GM23338 (cell line): ENCODE data around the gene LPP. TPM values are rescaled to one million over a fixed set of nuclear protein-coding genes. Genes with fewer than 3 reads are reported as not detected.

Source experiments
- ATAC-seq: fragments of 200-7000 bp; cut with Tn5 transposase; 3 replicates; pipeline ENCODE4 v1.9.1; 2020
- DNase-seq: peaks from one replicate; pipeline ENCODE4 v3.0.0-alpha.2; 2015; ENCODE audit warnings: low spot score
- H2AFZ ChIP-seq: fragments of 200-600 bp; sonication (generic); 2 replicates; pipeline ENCODE4 v1.8.0; 2016; ENCODE audit warnings: antibody characterized with exemption, mild to moderate bottlenecking, moderate library complexity
- H3F3A ChIP-seq: fragments of 200-600 bp; sonication (generic); replicated peaks from 2 replicates; pipeline ENCODE4 v1.8.0; 2017; ENCODE audit warnings: antibody characterized with exemption, mixed run types, low read depth
- H3K27ac ChIP-seq: fragments of 200-600 bp; sonication (generic); 2 replicates; pipeline ENCODE4 v1.6.1; 2016; ENCODE audit warnings: low read depth
- H3K27me3 ChIP-seq: fragments of 200-600 bp; sonication (generic); 2 replicates; pipeline ENCODE4 v1.8.0; 2016; ENCODE audit warnings: mild to moderate bottlenecking, mixed run types, moderate library complexity; ENCODE audit not compliant: insufficient read depth
- H3K36me3 ChIP-seq: fragments of 200-600 bp; sonication (generic); 2 replicates; pipeline ENCODE4 v1.8.0; 2016; ENCODE audit warnings: mild to moderate bottlenecking; ENCODE audit not compliant: insufficient read depth
- H3K4me1 ChIP-seq: fragments of 200-600 bp; sonication (generic); 2 replicates; pipeline ENCODE4 v1.8.0; 2016; ENCODE audit warnings: mild to moderate bottlenecking, moderate library complexity; ENCODE audit not compliant: insufficient read depth
- H3K4me2 ChIP-seq: fragments of 200-600 bp; sonication (generic); 2 replicates; pipeline ENCODE4 v1.7.1; 2017; ENCODE audit warnings: mixed run types
- H3K4me3 ChIP-seq: fragments of 200-600 bp; sonication (generic); 2 replicates; pipeline ENCODE4 v1.6.1; 2016; ENCODE audit warnings: mixed run types
- H3K79me2 ChIP-seq: fragments of 200-600 bp; sonication (generic); replicated peaks from 2 replicates; pipeline ENCODE4 v1.8.0; 2017; ENCODE audit warnings: mild to moderate bottlenecking; ENCODE audit not compliant: insufficient read depth
- H3K9me2 ChIP-seq: fragments of 200-600 bp; sonication (generic); 2 replicates; pipeline ENCODE4 v1.8.0; 2017; ENCODE audit not compliant: insufficient read depth
- H4K20me1 ChIP-seq: fragments of 200-600 bp; sonication (generic); replicated peaks from 2 replicates; pipeline ENCODE4 v1.8.0; 2017; ENCODE audit warnings: mild to moderate bottlenecking; ENCODE audit not compliant: insufficient read depth
- H3K27ac Mint-ChIP-seq: 2 replicates; pipeline ENCODE4 v1.8.0; 2020; ENCODE audit warnings: inconsistent platforms, mild to moderate bottlenecking, moderate library complexity, mixed read lengths
- H3K27me3 Mint-ChIP-seq: 3 replicates; pipeline ENCODE4 v1.8.0; 2022; ENCODE audit warnings: low read depth, mild to moderate bottlenecking, moderate library complexity, mixed read lengths, inconsistent platforms; ENCODE audit not compliant: insufficient read depth, poor library complexity
- H3K36me3 Mint-ChIP-seq: 3 replicates; pipeline ENCODE4 v1.8.0; 2021; ENCODE audit warnings: low read depth, mild to moderate bottlenecking, inconsistent platforms, moderate library complexity, mixed read lengths
- H3K4me1 Mint-ChIP-seq: 3 replicates; pipeline ENCODE4 v1.8.0; 2020; ENCODE audit warnings: mild to moderate bottlenecking, inconsistent platforms, mixed read lengths
- H3K4me3 Mint-ChIP-seq: 3 replicates; pipeline ENCODE4 v1.8.0; 2021; ENCODE audit warnings: moderate library complexity, mild to moderate bottlenecking, inconsistent platforms, mixed read lengths
- H3K9me3 Mint-ChIP-seq: 3 replicates; pipeline ENCODE4 v1.8.0; 2020; ENCODE audit warnings: moderate library complexity, mild to moderate bottlenecking, inconsistent platforms, mixed read lengths
- ETS1 ChIP-seq: IDR thresholded peaks from 2 replicates; pipeline ENCODE4 v1.6.1; 2016; ENCODE audit warnings: antibody characterized with exemption
- EZH2 ChIP-seq: fragments of 200-600 bp; sonication (generic); IDR thresholded peaks from one replicate; pipeline ENCODE4 v1.8.0; 2017; ENCODE audit warnings: antibody characterized with exemption, mild to moderate bottlenecking, low read depth; ENCODE audit not compliant: unreplicated experiment
- EZH2phosphoT487 ChIP-seq: fragments of 200-600 bp; sonication (generic); IDR thresholded peaks from one replicate; pipeline ENCODE4 v1.8.1; 2018; ENCODE audit warnings: antibody characterized with exemption; ENCODE audit not compliant: unreplicated experiment
- JUNB ChIP-seq: IDR thresholded peaks from one replicate; pipeline ENCODE4 v1.6.1; 2016; ENCODE audit warnings: antibody characterized with exemption; ENCODE audit not compliant: unreplicated experiment
- NANOG ChIP-seq: IDR thresholded peaks from 2 replicates; pipeline ENCODE4 v1.6.1; 2016; ENCODE audit warnings: antibody characterized with exemption, borderline replicate concordance
- POLR2AphosphoS5 ChIP-seq: IDR thresholded peaks from 2 replicates; pipeline ENCODE4 v1.6.1; 2016; ENCODE audit warnings: antibody characterized with exemption, low read depth
- ZNF331 ChIP-seq: fragments of 250-450 bp; sonication (Bioruptor Pico); IDR thresholded peaks from 2 replicates; pipeline ENCODE4 v1.5.0; 2020; ENCODE audit warnings: low read depth, mild to moderate bottlenecking, moderate library complexity
- ZNF462 ChIP-seq: fragments of 250-450 bp; sonication (Bioruptor Pico); IDR thresholded peaks from 2 replicates; pipeline ENCODE4 v1.5.0; 2020; ENCODE audit warnings: mild to moderate bottlenecking, moderate library complexity
- polyA plus RNA-seq: library from polyadenylated mRNA; unstranded; fragments of >200 nt; fragmentation: Nextera tagmentation; extraction: Ambion mirVana; gene quantifications from 2 replicates; pipeline ENCODE4 v1.2.1, GENCODE V29; 2016
- total RNA-seq: library from RNA; depleted of rRNA; stranded (reverse); fragments of >200 nt; shearing (Covaris generic); gene quantifications from 2 replicates; pipeline ENCODE4 v1.2.3, GENCODE V29; 2014

LPP gene
- total and polyA plus RNA-seq, 2 experiments from 2014 or later = 23.0 to 35.2 TPM

GRCh38 chr3:188416041-188416440 lies 262.1 kb downstream of the LPP start (continued):
- TF ChIP-seq EZH2phosphoT487 = no peak
- TF ChIP-seq ZNF331 (CRISPR knock-in tag) = no peak
- TF ChIP-seq ZNF462 (CRISPR knock-in tag) = no peak
- TF ChIP-seq POLR2AphosphoS5 = no peak

- Histone ChIP-seq H3K36me3 (no peaks in the 10 kb centered on the region), H2AFZ (no peak overlapping the region), H3K4me3 (no peak overlapping the region), H3K27ac (no peak overlapping the region), H3F3A (no peaks in the 10 kb centered on the region), H3K4me1 (peaks cover 1% of the 10 kb centered on the region; the same call in 1 of the 2 replicates), H3K79me2 (no peaks in the 10 kb centered on the region), H3K9me2 (no peaks in the 10 kb centered on the region), H4K20me1 (no peaks in the 10 kb centered on the region), H3K4me2 (no peak overlapping the region), H3K27me3 (no peaks in the 10 kb centered on the region)
- H3K4me1 Mint-ChIP-seq = peaks cover 7% of the 10 kb centered on the region; the same call in 2 of the 3 replicates
- H3K27ac Mint-ChIP-seq = no peak overlapping the region
- DNase-seq (no peak), ATAC-seq (no peak)
- no peaks in the 10 kb centered on the region for H3K27me3 Mint-ChIP-seq
- H3K4me3 Mint-ChIP-seq = no peak overlapping the region
- no peaks in the 10 kb centered on the region for H3K36me3 Mint-ChIP-seq
- H3K9me3 Mint-ChIP-seq = no peaks in the 10 kb centered on the region
- TF ChIP-seq NANOG = no peak
- TF ChIP-seq EZH2 = no peak
- no peak for TF ChIP-seq ZNF462 (CRISPR knock-in tag)
- no peak for TF ChIP-seq ZNF331 (CRISPR knock-in tag)
- TF ChIP-seq POLR2AphosphoS5 = no peak
- TF ChIP-seq JUNB = no peak
- TF ChIP-seq ETS1 = no peak
Measured at GRCh38 chr3:188417271-188417696, 263.3 kb downstream of the LPP start.
